PC-9 (cell line): ENCODE data around the gene B3GALT6. TPM values are rescaled to one million over a fixed set of nuclear protein-coding genes. Genes with fewer than 3 reads are reported as not detected.

Source experiments
- BruUV-seq: library from RNA; stranded (reverse); fragments of 400-500 nt; replicated peaks from 2 replicates; lab custom pipeline; 2021; lab: Mats Ljungman, UMichigan
- CTCF ChIA-PET: fragments of 300-600 bp; sonication (Branson Sonifier 250); formaldehyde crosslinking; loops from one replicate; lab custom pipeline; 2022; ENCODE audit warnings: antibody characterized with exemption; lab: Charles Lee
- POLR2A ChIA-PET: fragments of 300-600 bp; sonication (Branson Sonifier 250); formaldehyde crosslinking; loops from one replicate; lab custom pipeline; 2022; ENCODE audit warnings: antibody characterized with exemption; ENCODE audit not compliant: unreplicated experiment; lab: Charles Lee
- DNase-seq, 2 experiments: peaks; one replicate each; pipeline versions ENCODE4 v3.0.0 to v3.0.0-alpha.2; 2015 to 2022; ENCODE audit warnings: mixed read lengths in 1 of 2
- H2AFZ ChIP-seq: fragments of 200-600 bp; sonication (generic); 2 replicates; pipeline ENCODE4 v1.8.1; 2017; ENCODE audit warnings: antibody characterized with exemption
- H3F3A ChIP-seq: fragments of 200-600 bp; sonication (generic); 2 replicates; pipeline ENCODE4 v1.8.1; 2017; ENCODE audit warnings: antibody characterized with exemption, mild to moderate bottlenecking, low read depth; ENCODE audit not compliant: insufficient read depth
- H3K27ac ChIP-seq: fragments of 200-600 bp; sonication (generic); 2 replicates; pipeline ENCODE4 v1.6.1; 2016; ENCODE audit warnings: mixed run types
- H3K27me3 ChIP-seq: fragments of 200-600 bp; sonication (generic); 2 replicates; pipeline ENCODE4 v1.6.1; 2016; ENCODE audit warnings: low read depth, mixed run types; ENCODE audit not compliant: insufficient read depth
- H3K36me3 ChIP-seq: fragments of 200-600 bp; sonication (generic); 2 replicates; pipeline ENCODE4 v1.6.1; 2016; ENCODE audit warnings: low read depth, mixed run types
- H3K4me1 ChIP-seq: fragments of 200-600 bp; sonication (generic); replicated peaks from 2 replicates; pipeline ENCODE4 v1.6.1; 2016; ENCODE audit warnings: mixed run types; ENCODE audit not compliant: insufficient read depth
- H3K4me2 ChIP-seq: fragments of 200-600 bp; sonication (generic); 2 replicates; pipeline ENCODE4 v1.6.1; 2017; ENCODE audit warnings: mixed run types
- H3K4me3 ChIP-seq: fragments of 200-600 bp; sonication (generic); 2 replicates; pipeline ENCODE4 v1.6.1; 2016; ENCODE audit warnings: mixed run types
- H3K79me2 ChIP-seq: fragments of 200-600 bp; sonication (generic); 2 replicates; pipeline ENCODE4 v1.6.1; 2017; ENCODE audit warnings: low read depth, mixed run types
- H3K9me2 ChIP-seq: fragments of 200-600 bp; sonication (generic); 2 replicates; pipeline ENCODE4 v1.8.1; 2017; ENCODE audit warnings: mild to moderate bottlenecking; ENCODE audit not compliant: insufficient read depth
- H3K9me3 ChIP-seq: fragments of 200-600 bp; sonication (generic); 2 replicates; pipeline ENCODE4 v1.8.1; 2016; ENCODE audit warnings: low read depth; ENCODE audit not compliant: insufficient read depth
- H4K20me1 ChIP-seq: fragments of 200-600 bp; sonication (generic); 2 replicates; pipeline ENCODE4 v1.8.1; 2017; ENCODE audit not compliant: insufficient read depth
- CTCF ChIP-seq: fragments of 200-600 bp; sonication (generic); conservative IDR thresholded peaks from 2 replicates; pipeline ENCODE4 v1.6.1; 2017; ENCODE audit warnings: mixed run types, antibody characterized with exemption, mild to moderate bottlenecking, moderate library complexity
- EZH2 ChIP-seq: fragments of 200-600 bp; sonication (generic); IDR thresholded peaks from 2 replicates; pipeline ENCODE4 v1.8.0; 2017; ENCODE audit warnings: antibody characterized with exemption, low read depth
- intact Hi-C: fragments of 100-400 bp; cut with micrococcal nuclease; formaldehyde crosslinking; loops from one replicate; pipeline ENCODE4 v1.10.0; 2022; ENCODE audit not compliant: unreplicated experiment
- total RNA-seq: library from RNA; stranded (reverse); gene quantifications from 2 replicates; pipeline ENCODE4 v1.2.3, GENCODE V29; 2021

Gene B3GALT6
- total RNA-seq, 1 experiment from 2014 or later, result 16.2 TPM

- intact Hi-C loops, result no loop called here
- Histone ChIP-seq H3F3A (peaks cover 33% of the 10 kb centered on the region; the same call in 1 of the 2 replicates), H2AFZ (no peak overlapping the region), H3K4me3 (no peak overlapping the region), H3K9me3 (no peaks in the 10 kb centered on the region), H3K27ac (no peak overlapping the region), H3K79me2 (peaks cover 8% of the 10 kb centered on the region), H3K27me3 (no peaks in the 10 kb centered on the region), H3K4me1 (peaks cover 41% of the 10 kb centered on the region), H3K4me2 (no peak overlapping the region), H3K9me2 (no peaks in the 10 kb centered on the region), H3K36me3 (no peaks in the 10 kb centered on the region), H4K20me1 (no peaks in the 10 kb centered on the region)
- no peak for DNase-seq
- ChIA-PET POLR2A (no interaction called here), CTCF (no interaction called here)
- TF ChIP-seq EZH2 (no peak), CTCF (no peak)
- no TSS peak for BruUV-seq
Measured at GRCh38 chr1:1240348-1240732, 8.3 kb downstream of the B3GALT6 start.

GRCh38 chr1:1240822-1241587 is 9.0 kb downstream of the B3GALT6 start:
- Histone ChIP-seq H3K9me2 (no peaks in the 10 kb centered on the region), H3K4me1 (peaks cover 38% of the 10 kb centered on the region), H3K36me3 (no peaks in the 10 kb centered on the region), H3K27ac (no peak overlapping the region), H4K20me1 (no peaks in the 10 kb centered on the region), H3K4me3 (no peak overlapping the region), H3K9me3 (no peaks in the 10 kb centered on the region), H2AFZ (no peak overlapping the region), H3F3A (peaks cover 26% of the 10 kb centered on the region; the same call in 1 of the 2 replicates), H3K4me2 (no peak overlapping the region), H3K79me2 (0 out of 2 replicates have a peak, but pooled peaks cover 3% of the 10 kb centered on the region), H3K27me3 (no peaks in the 10 kb centered on the region)
- DNase-seq, result no peak
- intact Hi-C loops, result no loop called here
- TF ChIP-seq EZH2 (no peak), CTCF (no peak)
- ChIA-PET CTCF (no interaction called here), POLR2A (no interaction called here)
- no TSS peak for BruUV-seq

GRCh38 chr1:1241588-1242219 is 9.7 kb downstream of the B3GALT6 start:
- H3K36me3 ChIP-seq, result no peaks in the 10 kb centered on the region
- H3F3A ChIP-seq, result peaks cover 21% of the 10 kb centered on the region; the same call in 1 of the 2 replicates
- no peaks in the 10 kb centered on the region for H3K27me3 ChIP-seq
- DNase-seq, result no peak
- ChIA-PET CTCF (no interaction called here), POLR2A (no interaction called here)
- H3K4me3 ChIP-seq, result no peak overlapping the region
- H3K4me2 ChIP-seq, result no peak overlapping the region
- peaks cover 31% of the 10 kb centered on the region for H3K4me1 ChIP-seq
- no peaks in the 10 kb centered on the region for H3K79me2 ChIP-seq
- no peak overlapping the region for H2AFZ ChIP-seq
- no peak for TF ChIP-seq EZH2
- TF ChIP-seq CTCF, result no peak
- H4K20me1 ChIP-seq, result no peaks in the 10 kb centered on the region
- intact Hi-C loops, result no loop called here
- no TSS peak for BruUV-seq
- no peaks in the 10 kb centered on the region for H3K9me3 ChIP-seq
- no peak overlapping the region for H3K27ac ChIP-seq
- H3K9me2 ChIP-seq, result no peaks in the 10 kb centered on the region
